ELR (cell line): ENCODE results near the gene XPR1.

Experiments
- DNase-seq: peaks from one replicate; pipeline ENCODE4 v3.0.0-alpha.2; 2015; ENCODE audit warnings: low read depth

XPR1 gene

GRCh38 chr1:180932378-180932777 lies 300.6 kb downstream of the XPR1 start:
- no peak for DNase-seq

GRCh38 chr1:180933141-180933540 lies 301.3 kb downstream of the XPR1 start:
- DNase-seq: peak; percentile 21

- DNase-seq: no peak
Observed at GRCh38 chr1:180934563-180934962, 302.7 kb downstream of the XPR1 start.

- DNase-seq: no peak
Observed at GRCh38 chr1:180935326-180936109, 303.7 kb downstream of the XPR1 start.

GRCh38 chr1:180936110-180937011 lies 304.5 kb downstream of the XPR1 start:
- DNase-seq: no peak

- no peak for DNase-seq
Observed at GRCh38 chr1:180937012-180937372, 305.2 kb downstream of the XPR1 start.

GRCh38 chr1:180937624-180938225 lies 305.9 kb downstream of the XPR1 start:
- no peak for DNase-seq

GRCh38 chr1:180939073-180939710 lies 307.4 kb downstream of the XPR1 start:
- no peak for DNase-seq

- DNase-seq: no peak
Observed at GRCh38 chr1:180939711-180940103, 307.9 kb downstream of the XPR1 start.
